CD4-positive, alpha-beta T cell (primary cell): ENCODE results near the gene NPAS3. TPM values are rescaled to one million over a fixed set of nuclear protein-coding genes. Genes with fewer than 3 reads are reported as not detected.

ENCODE experiments used
- ATAC-seq: fragments of 200-7000 bp; cut with Tn5 transposase; one replicate; pipeline ENCODE4 v1.10.0; 2022; ENCODE audit warnings: mild to moderate bottlenecking; ENCODE audit not compliant: poor library complexity
- CTCF ChIA-PET: fragments of 350-600 bp; sonication (Branson Sonifier 250); formaldehyde crosslinking; loops from one replicate; lab custom pipeline; 2021; ENCODE audit warnings: antibody characterized with exemption, inconsistent platforms; lab: Charles Lee
- POLR2A ChIA-PET: fragments of 350-600 bp; sonication (Branson Sonifier 250); formaldehyde crosslinking; loops from one replicate; lab custom pipeline; 2021; ENCODE audit warnings: antibody characterized with exemption, inconsistent platforms; lab: Charles Lee
- DNase-seq, 14 experiments: peaks; one replicate each; pipeline ENCODE4 v3.0.0-alpha.2; 2013 to 2020; ENCODE audit warnings: mixed read lengths in 2 of 14
- H3K27ac ChIP-seq, 2 donors: one replicate each; pipeline versions ENCODE4 v1.5.1 to v1.7.0; 2013; ENCODE audit warnings: low read length in 2 of 2, low read depth in 1 of 2, mild to moderate bottlenecking in 1 of 2
- H3K27me3 ChIP-seq, 2 experiments: 1 replicate in 1 of 2; 2 replicates in 1 of 2; pipeline versions ENCODE4 v1.6.1 to v1.7.0; 2013; ENCODE audit warnings: low read length in 2 of 2, control low read depth in 1 of 2, mild to moderate bottlenecking in 1 of 2, moderate library complexity in 1 of 2; ENCODE audit not compliant: insufficient read depth in 2 of 2, control insufficient read depth in 1 of 2
- H3K36me3 ChIP-seq: one replicate; pipeline ENCODE4 v1.6.1; 2013; ENCODE audit warnings: low read length, control low read depth; ENCODE audit not compliant: insufficient read depth
- H3K4me1 ChIP-seq: one replicate; pipeline ENCODE4 v1.6.1; 2013; ENCODE audit warnings: low read length, control low read depth; ENCODE audit not compliant: insufficient read depth
- H3K4me3 ChIP-seq: one replicate; pipeline ENCODE4 v1.5.1; 2013; ENCODE audit warnings: mild to moderate bottlenecking, low read length, moderate library complexity
- H3K9me3 ChIP-seq, 2 experiments: 1 replicate in 1 of 2; 2 replicates in 1 of 2; pipeline versions ENCODE4 v1.6.1 to v1.7.0; 2013; ENCODE audit warnings: low read length in 2 of 2, mild to moderate bottlenecking in 2 of 2, control low read depth in 1 of 2, moderate library complexity in 1 of 2; ENCODE audit not compliant: control insufficient read depth in 1 of 2, insufficient read depth in 1 of 2
- H3K27ac Mint-ChIP-seq: one replicate; pipeline ENCODE4 v1.8.0; 2020; ENCODE audit warnings: mixed read lengths
- H3K27me3 Mint-ChIP-seq: one replicate; pipeline ENCODE4 v1.8.0; 2021; ENCODE audit warnings: mixed read lengths
- H3K36me3 Mint-ChIP-seq: one replicate; pipeline ENCODE4 v1.8.0; 2021; ENCODE audit warnings: low read depth, mixed read lengths
- H3K4me1 Mint-ChIP-seq: one replicate; pipeline ENCODE4 v1.8.0; 2021; ENCODE audit warnings: low read depth, mixed read lengths
- H3K4me3 Mint-ChIP-seq: one replicate; pipeline ENCODE4 v1.8.0; 2020; ENCODE audit warnings: mild to moderate bottlenecking, mixed read lengths
- H3K9me3 Mint-ChIP-seq: one replicate; pipeline ENCODE4 v1.8.0; 2020; ENCODE audit warnings: mixed read lengths
- CTCF ChIP-seq: fragments of 200-600 bp; IDR thresholded peaks from one replicate; pipeline ENCODE4 v1.8.0; 2022; ENCODE audit warnings: antibody characterized with exemption, mild to moderate bottlenecking
- intact Hi-C, 2 experiments: fragments of 100-400 bp; cut with DNase I in 1 of 2; cut with micrococcal nuclease in 1 of 2; formaldehyde crosslinking; loops; one replicate each; pipeline versions ENCODE4 v1.15.1 to v1.9.0; 2023 to 2025; cut with DNase I, micrococcal nuclease
- total RNA-seq, 174 experiments: library from RNA in 2 of 174; stranded (reverse) in 2 of 174; gene quantifications; one replicate each; pipeline ENCODE4 v1.2.3 and lab custom pipeline; 2021 to 2026

The NPAS3 gene
- total RNA-seq, 2 experiments from 2014 or later = not detected

- CTCF ChIA-PET = no interaction called here
- no peaks in the 10 kb centered on the region for H3K4me1 ChIP-seq
- no peaks in the 10 kb centered on the region for H3K9me3 ChIP-seq
- intact Hi-C loops = no loop called here
- ATAC-seq (no peak), DNase-seq (no peak)
- no peaks in the 10 kb centered on the region for H3K36me3 Mint-ChIP-seq
- no peak for TF ChIP-seq CTCF
- H3K27ac ChIP-seq = no peak overlapping the region
- POLR2A ChIA-PET = no interaction called here
- H3K4me3 Mint-ChIP-seq = no peak overlapping the region
- no peaks in the 10 kb centered on the region for H3K9me3 Mint-ChIP-seq
- no peaks in the 10 kb centered on the region for H3K36me3 ChIP-seq
- no peak overlapping the region for H3K27ac Mint-ChIP-seq
- no peaks in the 10 kb centered on the region for H3K27me3 Mint-ChIP-seq
- no peaks in the 10 kb centered on the region for H3K27me3 ChIP-seq
- no peak overlapping the region for H3K4me3 ChIP-seq
- no peaks in the 10 kb centered on the region for H3K4me1 Mint-ChIP-seq
Observed at GRCh38 chr14:33508126-33509062, 569.7 kb downstream of the NPAS3 start.

GRCh38 chr14:33509454-33509853 is 570.8 kb downstream of the NPAS3 start:
- H3K9me3 ChIP-seq = no peaks in the 10 kb centered on the region
- ChIA-PET POLR2A (no interaction called here), CTCF (no interaction called here)
- no peaks in the 10 kb centered on the region for H3K9me3 Mint-ChIP-seq
- no peaks in the 10 kb centered on the region for H3K4me1 Mint-ChIP-seq
- no peaks in the 10 kb centered on the region for H3K27me3 Mint-ChIP-seq
- no peaks in the 10 kb centered on the region for H3K36me3 ChIP-seq
- DNase-seq (no peak), ATAC-seq (no peak)
- no peaks in the 10 kb centered on the region for H3K27me3 ChIP-seq
- no peaks in the 10 kb centered on the region for H3K4me1 ChIP-seq
- H3K36me3 Mint-ChIP-seq = no peaks in the 10 kb centered on the region
- H3K4me3 Mint-ChIP-seq = no peak overlapping the region
- H3K4me3 ChIP-seq = no peak overlapping the region
- H3K27ac ChIP-seq = no peak overlapping the region
- no peak overlapping the region for H3K27ac Mint-ChIP-seq
- no peak for TF ChIP-seq CTCF
- intact Hi-C loops = no loop called here

GRCh38 chr14:33510063-33510481 is 571.4 kb downstream of the NPAS3 start:
- H3K4me3 Mint-ChIP-seq = no peak overlapping the region
- H3K27ac Mint-ChIP-seq = no peak overlapping the region
- TF ChIP-seq CTCF = no peak
- Histone ChIP-seq H3K4me3 (no peak overlapping the region), H3K9me3 (no peaks in the 10 kb centered on the region), H3K36me3 (no peaks in the 10 kb centered on the region), H3K4me1 (no peaks in the 10 kb centered on the region), H3K27ac (no peak overlapping the region), H3K27me3 (no peaks in the 10 kb centered on the region)
- intact Hi-C loops = no loop called here
- H3K9me3 Mint-ChIP-seq = no peaks in the 10 kb centered on the region
- ChIA-PET POLR2A (no interaction called here), CTCF (no interaction called here)
- H3K36me3 Mint-ChIP-seq = no peaks in the 10 kb centered on the region
- DNase-seq (no peak), ATAC-seq (no peak)
- no peaks in the 10 kb centered on the region for H3K27me3 Mint-ChIP-seq
- H3K4me1 Mint-ChIP-seq = no peaks in the 10 kb centered on the region
